Activated CD4-positive, CD25-positive, alpha-beta regulatory T cell treated with anti-CD3 and anti-CD28 coated beads, Interleukin-2, amount 50 U/mL, for 24 hours (primary cell): ENCODE measurements around the gene FRMD1.

Experiments used
- ATAC-seq, 2 donors: fragments of 150-1000 bp; cut with Tn5 transposase; one replicate each; pipeline ENCODE4 v1.10.0; 2021; ENCODE audit warnings: mild to moderate bottlenecking in 1 of 2, moderate library complexity in 1 of 2

The FRMD1 gene

GRCh38 chr6:168110437-168110836 lies 31.4 kb upstream of the FRMD1 start:
- ATAC-seq = no peak

GRCh38 chr6:168109171-168109570 lies 30.2 kb upstream of the FRMD1 start:
- ATAC-seq = no peak

DNA sequence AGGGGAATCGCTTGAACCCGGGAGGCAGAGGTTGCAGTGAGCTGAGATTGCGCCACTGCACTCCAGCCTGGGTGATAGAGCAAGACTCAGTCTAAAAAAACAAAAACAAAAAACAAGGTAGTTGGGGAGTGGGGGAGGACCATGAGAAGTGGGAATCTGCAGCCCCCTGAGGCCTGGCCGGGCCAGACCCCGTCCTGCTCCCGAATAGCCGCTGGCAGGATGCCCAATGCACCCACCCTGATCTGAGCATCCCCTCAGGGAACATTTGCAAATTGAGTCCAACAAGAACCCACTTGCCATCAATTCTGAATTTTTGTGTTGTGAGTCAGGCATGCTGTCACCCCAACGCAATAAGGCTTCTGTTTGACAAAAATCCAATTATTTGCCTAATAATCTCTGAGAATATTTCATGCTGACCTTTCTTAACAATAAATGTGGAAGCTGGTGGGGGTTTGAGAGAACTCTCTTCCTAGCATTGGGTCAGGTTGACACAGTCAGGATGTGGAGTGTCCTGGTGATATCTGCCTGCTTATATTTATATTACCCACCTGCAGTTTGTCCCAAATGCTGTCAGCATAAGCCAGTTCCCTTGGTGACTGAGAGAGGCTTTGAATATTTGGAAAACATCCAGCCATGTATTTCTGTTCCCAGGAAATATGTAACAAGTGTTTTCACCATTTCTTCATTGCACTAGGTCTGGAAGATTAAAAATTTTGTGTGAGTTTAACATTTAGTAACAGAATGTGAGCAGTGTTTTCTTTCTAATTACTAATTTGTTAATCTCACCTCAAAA lies 28.4 kb upstream of the FRMD1 start:
- ATAC-seq = no peak

- ATAC-seq = no peak
Measured at GRCh38 chr6:168106633-168107005, 27.6 kb upstream of the FRMD1 start.

DNA sequence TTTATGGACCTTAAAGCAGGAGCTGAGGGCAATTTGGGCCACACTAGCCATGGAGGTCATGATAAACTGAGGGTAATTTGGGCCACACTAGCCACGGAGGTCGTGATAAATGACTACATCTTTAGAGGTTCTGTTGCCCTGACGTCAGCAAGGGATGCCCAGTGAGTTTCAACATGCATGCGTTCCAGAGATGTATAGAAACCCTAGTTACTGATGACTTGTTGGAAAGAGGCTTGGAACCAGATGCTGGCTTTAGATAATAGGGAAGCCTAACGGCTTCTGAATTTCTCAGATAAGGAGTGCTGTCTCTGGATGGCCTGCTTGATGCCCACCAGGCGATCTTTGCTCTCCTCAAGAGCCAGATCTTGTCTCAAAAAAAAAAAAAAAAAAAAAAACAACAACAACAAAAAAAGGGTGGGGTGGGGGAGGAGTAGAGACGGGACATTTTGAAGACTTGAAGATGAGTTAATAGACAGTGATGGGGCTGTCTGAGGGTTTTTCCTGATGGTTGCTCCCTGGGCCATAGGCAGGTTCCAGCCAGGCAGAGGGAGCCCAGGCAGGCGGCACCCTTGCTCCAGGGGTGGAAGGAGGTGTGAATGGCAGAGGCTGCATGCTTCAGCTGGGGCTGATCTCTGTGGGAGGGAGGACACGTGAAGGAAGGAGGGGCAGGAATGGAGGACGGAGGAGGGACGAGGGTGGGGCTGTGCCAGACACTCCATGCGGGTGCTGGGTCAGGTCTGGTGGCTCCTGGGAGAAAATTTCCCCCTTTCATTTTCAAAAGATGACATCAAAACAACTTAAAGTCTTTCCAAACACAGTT lies 27.0 kb upstream of the FRMD1 start:
- no peak for ATAC-seq

GRCh38 chr6:168104636-168105035 lies 25.6 kb upstream of the FRMD1 start:
- no peak for ATAC-seq

- no peak for ATAC-seq
Measured at GRCh38 chr6:168103050-168103830, 24.2 kb upstream of the FRMD1 start.

DNA sequence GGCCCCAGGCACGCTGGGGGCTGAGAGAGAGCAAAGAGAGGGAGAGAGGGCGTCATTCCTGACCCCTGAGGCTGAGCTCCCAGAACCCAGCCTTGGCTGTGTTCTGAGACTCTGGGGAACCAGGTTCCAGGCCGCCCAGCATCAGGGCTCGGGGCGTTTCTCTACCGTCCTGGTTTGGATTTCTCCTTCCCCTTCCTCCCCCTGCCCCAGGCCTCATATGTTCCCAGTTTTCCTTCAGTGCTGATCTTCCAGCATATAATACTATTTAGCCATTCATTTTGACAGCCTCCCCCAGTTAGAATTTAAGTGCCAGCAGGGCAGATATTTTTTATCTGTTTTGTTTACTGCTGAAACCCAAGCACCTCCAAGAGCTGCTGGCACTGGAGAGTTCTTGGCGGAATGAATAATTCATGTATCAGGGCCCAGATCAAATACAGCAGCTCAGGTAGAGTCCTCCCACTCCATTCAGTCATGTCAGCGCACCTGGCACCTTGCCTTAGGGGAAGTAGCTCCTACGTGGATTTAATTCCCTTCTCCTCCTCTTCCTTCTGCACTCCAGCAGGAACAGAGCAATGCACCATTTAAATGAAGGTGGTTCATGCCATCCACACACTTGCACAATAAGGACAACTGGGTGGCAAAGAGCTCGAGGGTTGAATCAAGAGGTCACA lies 23.4 kb upstream of the FRMD1 start:
- no peak for ATAC-seq

- no peak for ATAC-seq
Measured at GRCh38 chr6:168101590-168102314, 22.7 kb upstream of the FRMD1 start.

GRCh38 chr6:168100803-168101589 lies 22.0 kb upstream of the FRMD1 start:
- ATAC-seq = no peak

GRCh38 chr6:168100011-168100802 lies 21.2 kb upstream of the FRMD1 start:
- ATAC-seq = no peak

- no peak for ATAC-seq
Measured at GRCh38 chr6:168099201-168100010, 20.4 kb upstream of the FRMD1 start.

- ATAC-seq = no peak
Measured at GRCh38 chr6:168098431-168098861, 19.4 kb upstream of the FRMD1 start.

GRCh38 chr6:168097621-168098430 lies 18.8 kb upstream of the FRMD1 start:
- no peak for ATAC-seq

DNA sequence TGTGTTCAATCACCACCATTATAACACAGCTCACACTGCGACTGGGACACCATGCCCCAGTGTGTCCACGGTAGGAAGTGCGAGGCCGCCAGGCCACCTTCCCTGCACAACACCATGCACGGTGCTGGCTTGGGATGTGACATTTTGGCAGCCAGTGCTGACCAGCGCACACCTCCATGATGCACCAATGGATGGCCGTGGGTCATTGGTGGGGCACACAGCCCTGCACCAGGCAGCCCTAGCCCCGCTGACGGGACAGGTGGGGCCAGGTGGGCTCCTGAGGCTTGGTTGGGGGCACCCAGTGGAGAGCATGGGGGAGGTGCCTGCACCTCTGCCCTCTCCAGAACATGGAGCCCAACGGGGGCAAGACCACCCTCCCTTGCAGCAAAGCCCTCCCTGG lies 18.2 kb upstream of the FRMD1 start:
- no peak for ATAC-seq

GRCh38 chr6:168096271-168096764 lies 17.3 kb upstream of the FRMD1 start:
- no peak for ATAC-seq

DNA sequence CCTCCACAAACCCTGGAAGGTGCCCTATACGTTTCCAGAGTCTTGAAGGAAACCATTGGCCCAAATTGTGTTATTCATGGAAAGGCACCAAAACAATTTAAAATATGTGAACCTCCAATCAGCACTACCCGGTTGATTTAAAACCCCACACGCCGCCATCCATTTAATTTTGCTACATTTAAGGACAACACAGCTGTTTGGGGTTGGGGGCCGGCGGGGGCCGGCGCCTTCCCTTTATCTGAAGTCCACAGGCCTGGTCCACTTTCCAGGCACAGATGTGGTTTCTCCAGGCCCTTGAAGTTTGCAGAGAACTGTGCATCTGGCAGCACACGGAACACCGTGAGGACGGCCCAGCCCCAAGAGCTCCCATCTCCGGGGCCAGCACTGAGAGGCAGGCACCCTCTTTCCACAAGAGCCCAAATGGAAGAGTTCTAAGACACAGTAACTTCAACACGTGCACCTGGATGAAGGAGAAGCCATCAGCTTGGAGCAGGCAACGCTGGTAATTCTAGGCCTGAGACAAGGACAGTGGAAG lies 16.8 kb upstream of the FRMD1 start:
- ATAC-seq = no peak

DNA sequence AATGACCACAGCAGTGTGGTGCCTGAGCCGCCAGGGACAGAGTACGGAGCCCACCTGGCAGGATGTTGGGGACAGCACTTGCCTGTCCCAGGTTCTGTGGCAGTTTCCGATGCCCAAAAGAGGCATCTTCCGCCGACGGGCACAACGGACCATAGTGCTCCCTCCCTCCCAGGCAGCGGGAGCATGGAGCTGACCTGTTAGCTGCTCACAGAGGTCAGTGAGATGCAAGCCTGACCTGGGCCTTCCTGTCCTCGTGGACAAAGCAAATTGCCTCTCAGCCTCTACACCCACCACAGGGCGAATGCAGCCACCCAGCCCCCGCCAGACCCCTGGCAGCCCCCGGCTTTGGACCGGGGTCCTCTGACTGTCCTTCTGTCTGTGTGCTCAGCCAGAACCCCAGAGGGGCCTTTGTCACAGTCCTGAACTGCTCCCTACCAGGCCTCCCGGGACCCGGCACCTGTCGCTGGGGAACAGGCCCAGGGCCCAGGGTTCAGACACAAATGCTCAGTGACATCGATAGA lies 16.2 kb upstream of the FRMD1 start:
- ATAC-seq = no peak
